ENCODE data around the gene MMP27.

DNA sequence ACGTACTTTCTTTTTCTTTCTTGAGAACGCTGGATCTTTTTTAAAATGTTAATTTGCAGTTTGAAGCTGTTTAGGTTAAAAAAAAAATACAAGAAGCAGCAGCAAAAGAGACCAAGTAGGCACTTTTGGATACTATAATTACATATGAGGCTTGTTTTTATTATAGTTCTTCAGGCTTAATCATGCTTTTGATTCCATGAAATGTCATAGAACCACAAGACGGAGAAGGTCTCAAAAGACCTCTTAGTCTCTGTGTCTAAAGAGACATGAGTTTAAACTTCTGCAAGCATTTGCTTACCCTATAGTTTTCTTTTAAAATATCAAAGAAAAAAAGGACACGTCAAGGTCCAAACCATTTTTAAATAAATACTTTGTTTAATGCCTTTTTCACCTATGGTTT is 61.6 kb downstream of the MMP27 start:
- TF ChIP-seq, protein P1, sequence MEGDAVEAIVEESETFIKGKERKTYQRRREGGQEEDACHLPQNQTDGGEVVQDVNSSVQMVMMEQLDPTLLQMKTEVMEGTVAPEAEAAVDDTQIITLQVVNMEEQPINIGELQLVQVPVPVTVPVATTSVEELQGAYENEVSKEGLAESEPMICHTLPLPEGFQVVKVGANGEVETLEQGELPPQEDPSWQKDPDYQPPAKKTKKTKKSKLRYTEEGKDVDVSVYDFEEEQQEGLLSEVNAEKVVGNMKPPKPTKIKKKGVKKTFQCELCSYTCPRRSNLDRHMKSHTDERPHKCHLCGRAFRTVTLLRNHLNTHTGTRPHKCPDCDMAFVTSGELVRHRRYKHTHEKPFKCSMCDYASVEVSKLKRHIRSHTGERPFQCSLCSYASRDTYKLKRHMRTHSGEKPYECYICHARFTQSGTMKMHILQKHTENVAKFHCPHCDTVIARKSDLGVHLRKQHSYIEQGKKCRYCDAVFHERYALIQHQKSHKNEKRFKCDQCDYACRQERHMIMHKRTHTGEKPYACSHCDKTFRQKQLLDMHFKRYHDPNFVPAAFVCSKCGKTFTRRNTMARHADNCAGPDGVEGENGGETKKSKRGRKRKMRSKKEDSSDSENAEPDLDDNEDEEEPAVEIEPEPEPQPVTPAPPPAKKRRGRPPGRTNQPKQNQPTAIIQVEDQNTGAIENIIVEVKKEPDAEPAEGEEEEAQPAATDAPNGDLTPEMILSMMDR (IDR thresholded peaks at IDR 0.05), result no peak
- TF ChIP-seq CREM (CRISPR knock-in tag; IDR thresholded peaks at IDR 0.05), result no peak
- no peak for TF ChIP-seq TP53 (CRISPR knock-in tag; IDR thresholded peaks at IDR 0.05)
- no peak for TF ChIP-seq ZNF121 (CRISPR knock-in tag; IDR thresholded peaks at IDR 0.05)
- no peak for TF ChIP-seq SP1 (CRISPR knock-in tag; conservative IDR thresholded peaks at IDR 0.05)
